Retinal pigment epithelial cell (primary cell): ENCODE data around the gene FKBP7.

Source experiments
- DNase-seq: peaks from one replicate; pipeline ENCODE4 v3.0.0-alpha.2; 2010; ENCODE audit warnings: low read depth
- H3K4me3 ChIP-seq: 2 replicates; pipeline ENCODE4 v1.5.1; 2011; ENCODE audit warnings: mild to moderate bottlenecking, low read length, control low read depth, moderate library complexity
- CTCF ChIP-seq: conservative IDR thresholded peaks from 2 replicates; pipeline ENCODE4 v1.5.1; 2011; ENCODE audit warnings: low read depth, low read length, control low read depth, inconsistent platforms

The FKBP7 gene

DNA sequence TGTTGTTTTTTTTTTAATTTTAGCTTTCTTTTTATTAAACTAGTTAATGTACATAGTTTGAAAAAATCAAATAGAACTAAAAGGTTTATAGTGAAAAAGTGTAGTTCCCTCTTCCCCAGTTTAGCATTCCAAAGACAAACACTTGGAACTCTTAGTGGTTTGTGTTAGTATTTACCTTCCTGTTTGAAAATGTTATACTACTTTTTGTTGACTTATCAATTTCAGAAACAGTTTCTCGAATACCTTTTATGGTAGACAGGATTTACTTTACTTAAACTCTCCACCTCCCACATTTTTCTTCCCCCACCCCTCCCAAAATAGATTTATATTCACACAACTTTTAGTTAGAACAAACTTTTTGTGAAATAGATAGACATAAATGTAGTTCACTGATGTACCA, 28.5 kb upstream of the FKBP7 start:
- no peak for DNase-seq
- TF ChIP-seq CTCF: no peak
- no peak overlapping the region for H3K4me3 ChIP-seq

GRCh38 chr2:178506524-178506923, 28.1 kb upstream of the FKBP7 start:
- no peak for TF ChIP-seq CTCF
- no peak overlapping the region for H3K4me3 ChIP-seq
- DNase-seq: no peak

GRCh38 chr2:178506101-178506500, 27.7 kb upstream of the FKBP7 start:
- no peak overlapping the region for H3K4me3 ChIP-seq
- DNase-seq: no peak
- no peak for TF ChIP-seq CTCF

DNA sequence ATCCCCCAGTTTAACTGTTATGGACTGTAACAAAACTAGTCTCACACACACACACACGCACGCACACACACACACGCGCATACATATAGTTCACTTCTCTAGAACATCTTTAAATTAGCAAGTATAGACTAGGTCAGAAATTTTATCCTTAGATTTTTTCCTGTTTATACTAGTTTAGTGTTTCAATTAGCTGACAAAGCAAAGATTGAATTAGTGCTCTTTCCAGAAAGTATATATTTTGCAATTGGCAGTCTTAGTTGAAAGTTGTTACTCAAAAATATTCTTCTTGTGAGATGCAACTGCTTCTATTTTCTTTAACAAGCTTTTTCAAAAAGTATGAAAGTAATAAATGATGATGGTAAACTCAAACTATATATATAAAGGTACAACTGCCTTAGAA, 24.4 kb upstream of the FKBP7 start:
- no peak overlapping the region for H3K4me3 ChIP-seq
- DNase-seq: no peak
- no peak for TF ChIP-seq CTCF

DNA sequence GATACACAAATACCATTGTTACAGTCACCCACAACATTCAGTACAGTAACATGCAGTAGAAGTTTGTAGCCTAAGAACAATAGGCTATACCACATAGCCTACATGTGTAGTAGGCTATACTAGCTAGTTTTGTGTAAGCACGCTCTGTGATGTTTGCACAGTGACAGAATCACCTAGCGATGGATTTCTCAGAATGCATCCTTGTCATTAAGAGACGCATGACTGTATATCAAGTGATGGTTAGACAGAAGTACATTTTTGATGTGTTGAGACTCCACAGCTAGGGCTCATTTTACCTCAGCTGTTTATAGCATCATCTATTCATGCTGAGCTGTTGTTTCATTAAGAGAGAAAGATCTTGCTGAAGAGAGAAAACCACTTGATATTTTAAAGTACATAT, 21.2 kb upstream of the FKBP7 start:
- H3K4me3 ChIP-seq: no peak overlapping the region
- no peak for TF ChIP-seq CTCF
- DNase-seq: no peak

DNA sequence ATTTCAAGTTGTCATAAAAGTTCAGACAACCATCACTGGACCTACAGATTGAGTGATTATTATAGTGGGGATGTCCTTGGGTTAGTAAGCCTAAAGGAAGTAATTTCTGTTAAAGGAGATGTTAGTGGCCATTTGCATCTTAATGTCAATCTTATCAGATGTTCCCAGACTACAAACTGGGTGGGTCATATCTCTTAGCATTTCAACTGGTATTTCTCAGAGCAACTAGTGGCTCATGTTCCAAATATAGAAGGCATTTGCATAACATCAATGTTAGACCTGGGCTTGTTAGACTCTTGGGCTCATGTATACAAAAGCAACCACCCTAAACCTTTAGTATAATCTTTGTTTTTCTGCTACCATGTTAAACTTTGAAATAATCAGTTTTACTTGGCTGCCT, 19.7 kb upstream of the FKBP7 start:
- DNase-seq: no peak
- H3K4me3 ChIP-seq: no peak overlapping the region
- TF ChIP-seq CTCF: no peak

GRCh38 chr2:178496049-178496448, 17.6 kb upstream of the FKBP7 start:
- no peak for TF ChIP-seq CTCF
- no peak for DNase-seq
- no peak overlapping the region for H3K4me3 ChIP-seq
